Body of pancreas (tissue), 4 donors: ENCODE measurements around the gene IFI27L1.

Experiments
- POLR2A ChIP-seq, 3 donors: fragments of 450-650 bp; IDR thresholded peaks; one replicate each; pipeline ENCODE4 v1.6.1; 2016; ENCODE audit warnings: antibody characterized with exemption in 3 of 3, mild to moderate bottlenecking in 2 of 3
- TF ChIP-seq, protein P1 (sequence below), 7 experiments: fragments of 450-650 bp in 4 of 7; fragments of 200-600 bp in 3 of 7; sonication (generic) in 3 of 7; IDR thresholded peaks; one replicate each; pipeline ENCODE4 v1.5.1; 2016 to 2019; ENCODE audit warnings: antibody characterized with exemption in 7 of 7

DNA sequence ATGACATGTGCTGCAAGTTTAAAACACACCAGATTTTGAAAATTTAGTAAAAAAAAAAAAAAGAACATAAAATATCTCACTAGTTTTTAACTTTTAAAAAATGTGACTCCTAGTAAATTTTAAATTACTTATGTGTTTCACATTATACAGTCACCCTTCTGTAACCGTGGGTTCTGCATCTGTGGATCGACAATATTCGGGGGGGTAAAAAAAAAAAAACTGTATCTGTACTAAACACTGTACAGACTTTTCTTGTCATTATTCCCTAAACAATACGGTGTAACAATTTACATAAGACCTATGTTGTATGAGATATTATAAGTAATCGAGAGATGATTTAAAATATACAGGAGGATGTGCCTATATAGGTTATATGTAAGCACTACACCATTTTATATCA is 3.3 kb upstream of the IFI27L1 start:
- TF ChIP-seq, protein P1, sequence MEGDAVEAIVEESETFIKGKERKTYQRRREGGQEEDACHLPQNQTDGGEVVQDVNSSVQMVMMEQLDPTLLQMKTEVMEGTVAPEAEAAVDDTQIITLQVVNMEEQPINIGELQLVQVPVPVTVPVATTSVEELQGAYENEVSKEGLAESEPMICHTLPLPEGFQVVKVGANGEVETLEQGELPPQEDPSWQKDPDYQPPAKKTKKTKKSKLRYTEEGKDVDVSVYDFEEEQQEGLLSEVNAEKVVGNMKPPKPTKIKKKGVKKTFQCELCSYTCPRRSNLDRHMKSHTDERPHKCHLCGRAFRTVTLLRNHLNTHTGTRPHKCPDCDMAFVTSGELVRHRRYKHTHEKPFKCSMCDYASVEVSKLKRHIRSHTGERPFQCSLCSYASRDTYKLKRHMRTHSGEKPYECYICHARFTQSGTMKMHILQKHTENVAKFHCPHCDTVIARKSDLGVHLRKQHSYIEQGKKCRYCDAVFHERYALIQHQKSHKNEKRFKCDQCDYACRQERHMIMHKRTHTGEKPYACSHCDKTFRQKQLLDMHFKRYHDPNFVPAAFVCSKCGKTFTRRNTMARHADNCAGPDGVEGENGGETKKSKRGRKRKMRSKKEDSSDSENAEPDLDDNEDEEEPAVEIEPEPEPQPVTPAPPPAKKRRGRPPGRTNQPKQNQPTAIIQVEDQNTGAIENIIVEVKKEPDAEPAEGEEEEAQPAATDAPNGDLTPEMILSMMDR (IDR thresholded peaks at IDR 0.05), result no peak
- TF ChIP-seq POLR2A (IDR thresholded peaks at IDR 0.05), result no peak
